HG03135 (cell line): ENCODE measurements around the gene ARHGEF7.

Source experiments
- ATAC-seq: cut with Tn5 transposase; IDR thresholded peaks from one replicate; pipeline ENCODE4 v1.9.1; 2021; ENCODE audit warnings: mild to moderate bottlenecking, moderate library complexity; ENCODE audit not compliant: unreplicated experiment

ARHGEF7 gene

DNA sequence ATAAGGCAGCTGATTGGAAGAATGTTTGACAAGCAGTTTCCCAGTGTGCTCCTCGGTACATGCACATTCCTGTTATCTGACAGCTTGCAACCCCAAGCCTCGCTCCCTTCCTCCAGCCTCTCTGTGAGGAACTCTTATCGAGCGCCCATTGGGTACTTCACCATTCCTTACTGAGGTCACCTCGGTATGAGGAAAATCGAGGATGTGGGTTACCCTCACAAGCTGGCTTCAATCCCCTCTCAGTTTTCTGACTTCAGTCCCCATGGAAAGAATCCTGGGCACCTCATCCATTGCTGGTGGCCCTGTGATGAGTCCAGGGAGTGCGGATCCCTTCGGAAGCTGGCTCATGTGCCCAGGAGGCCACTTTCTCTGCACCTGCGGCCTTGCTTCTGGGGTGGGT, 222.6 kb downstream of the ARHGEF7 start:
- ATAC-seq = no peak

DNA sequence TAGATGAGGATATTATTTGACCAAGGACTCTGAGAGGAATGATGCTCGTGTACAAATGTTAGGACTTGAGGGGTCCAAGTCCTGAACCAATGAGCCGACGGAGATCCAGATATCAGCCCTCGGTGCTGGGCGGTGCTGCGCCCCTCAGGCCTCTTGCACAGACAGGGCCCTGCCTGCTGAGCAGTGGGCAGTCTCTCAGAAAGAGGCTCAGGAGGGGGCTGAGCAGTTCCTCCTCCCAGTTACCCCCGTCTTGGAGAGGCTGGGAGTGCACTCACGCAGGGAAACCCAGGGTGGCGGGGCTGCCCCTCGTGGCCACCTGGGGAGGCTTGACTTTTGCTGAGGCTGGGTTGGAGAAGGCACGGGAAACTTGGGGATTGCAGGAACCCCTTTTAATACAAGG, 223.7 kb downstream of the ARHGEF7 start:
- ATAC-seq = no peak

DNA sequence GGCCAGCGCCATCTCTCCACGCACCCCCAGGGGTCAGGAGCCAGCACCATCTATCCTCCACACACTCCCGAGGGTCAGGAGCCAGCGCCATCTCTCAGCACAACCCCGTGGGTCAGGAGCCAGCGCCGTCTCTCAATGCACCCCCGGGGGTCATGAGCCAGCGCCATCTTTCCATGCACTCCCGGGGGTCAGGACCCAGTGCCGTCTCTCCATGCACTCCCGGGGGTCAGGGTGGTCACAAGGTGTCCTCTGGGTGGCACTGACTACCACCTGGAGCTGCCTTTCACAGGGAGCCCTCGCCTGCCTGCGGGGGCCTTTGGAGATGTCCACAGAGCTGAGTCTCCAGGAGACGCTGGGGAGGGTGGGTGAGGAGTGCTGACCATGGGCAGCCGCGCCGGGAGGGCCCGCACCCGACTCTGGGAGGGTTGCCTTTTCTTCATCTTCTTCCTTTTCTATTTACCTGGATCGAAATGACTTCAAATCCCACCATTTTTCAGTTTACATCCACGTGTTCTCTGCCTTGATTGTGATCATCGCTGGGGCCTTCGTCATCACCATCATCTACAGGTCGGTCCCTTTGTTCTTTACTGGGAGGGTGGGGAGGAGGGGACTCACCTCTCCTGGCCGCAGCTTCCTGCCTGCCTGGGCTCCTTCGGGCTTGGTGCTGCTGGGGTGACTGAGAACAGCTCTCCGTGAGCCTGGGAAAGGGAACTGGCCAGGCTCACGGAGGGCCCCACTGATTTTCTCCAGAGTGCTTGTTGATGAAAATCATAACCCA, 224.4 kb downstream of the ARHGEF7 start:
- ATAC-seq = no peak

DNA sequence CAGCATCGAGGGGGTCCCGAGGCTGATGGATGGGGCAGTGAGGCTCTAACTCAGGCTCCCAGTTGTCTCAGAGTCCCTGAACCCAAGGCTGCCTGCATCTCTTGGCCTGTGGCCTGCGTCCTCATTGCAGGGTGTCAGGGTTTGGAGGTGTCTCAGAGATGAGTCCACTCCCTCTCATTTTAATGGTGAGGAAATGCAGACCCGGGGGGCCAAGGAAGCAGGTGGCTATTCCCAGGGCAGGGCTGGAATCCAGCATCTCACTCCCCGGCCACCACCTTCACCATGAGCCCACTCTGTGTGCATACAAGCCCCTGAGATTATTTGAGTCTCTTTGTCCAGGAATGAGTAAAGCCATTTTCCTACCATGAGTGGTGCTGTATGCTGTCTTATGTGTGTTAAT, 226.8 kb downstream of the ARHGEF7 start:
- ATAC-seq = no peak

DNA sequence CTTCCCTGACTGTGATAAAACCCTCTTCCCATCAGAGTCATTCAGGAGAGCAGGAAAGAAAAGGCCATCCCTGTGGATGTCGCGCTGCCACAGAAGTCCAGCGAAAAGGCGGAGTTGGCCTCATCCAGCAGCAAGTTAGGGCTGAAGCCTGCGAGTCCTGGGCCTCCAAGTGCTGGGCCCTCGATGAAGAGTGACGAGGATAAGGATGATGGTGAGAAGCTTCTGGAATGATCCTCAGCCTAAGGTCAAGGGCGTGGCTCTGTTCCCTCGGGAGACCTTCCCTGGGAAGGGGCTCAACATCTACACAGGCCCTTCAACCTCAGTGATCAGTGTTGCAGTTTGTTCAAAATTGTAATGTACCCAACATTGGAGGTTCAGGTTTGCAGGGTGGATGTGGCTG, 227.6 kb downstream of the ARHGEF7 start:
- no peak for ATAC-seq

DNA sequence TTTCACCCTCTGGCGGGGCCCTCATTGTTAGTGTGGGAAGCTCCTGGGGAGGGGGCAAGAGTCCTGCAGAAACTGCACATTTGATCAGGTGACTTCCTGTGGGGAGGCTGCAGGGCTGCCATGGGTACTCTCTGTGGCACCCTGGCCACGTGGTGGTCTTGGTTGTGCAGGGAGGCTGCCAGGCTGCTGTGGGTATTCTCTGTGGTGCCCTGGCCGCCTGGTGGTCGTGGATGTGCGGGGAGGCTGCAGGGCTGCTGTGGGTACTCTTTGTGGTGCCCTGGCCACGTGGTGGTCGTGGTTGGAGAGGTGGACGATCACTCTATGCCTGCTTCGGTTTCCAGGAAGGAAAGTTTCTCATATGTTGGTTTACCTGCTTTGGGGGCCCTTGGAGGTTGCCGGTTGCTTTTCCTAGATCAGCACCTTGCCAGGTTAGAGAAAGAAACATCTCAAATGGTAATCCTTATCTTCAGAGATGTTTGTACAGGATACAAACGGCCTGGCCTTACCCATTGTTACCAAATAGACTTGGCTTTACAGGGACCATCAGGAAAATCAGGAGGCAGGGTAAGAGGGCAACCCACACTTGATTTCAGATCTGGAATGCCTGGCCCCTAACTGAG, 228.2 kb downstream of the ARHGEF7 start:
- ATAC-seq = no peak

DNA sequence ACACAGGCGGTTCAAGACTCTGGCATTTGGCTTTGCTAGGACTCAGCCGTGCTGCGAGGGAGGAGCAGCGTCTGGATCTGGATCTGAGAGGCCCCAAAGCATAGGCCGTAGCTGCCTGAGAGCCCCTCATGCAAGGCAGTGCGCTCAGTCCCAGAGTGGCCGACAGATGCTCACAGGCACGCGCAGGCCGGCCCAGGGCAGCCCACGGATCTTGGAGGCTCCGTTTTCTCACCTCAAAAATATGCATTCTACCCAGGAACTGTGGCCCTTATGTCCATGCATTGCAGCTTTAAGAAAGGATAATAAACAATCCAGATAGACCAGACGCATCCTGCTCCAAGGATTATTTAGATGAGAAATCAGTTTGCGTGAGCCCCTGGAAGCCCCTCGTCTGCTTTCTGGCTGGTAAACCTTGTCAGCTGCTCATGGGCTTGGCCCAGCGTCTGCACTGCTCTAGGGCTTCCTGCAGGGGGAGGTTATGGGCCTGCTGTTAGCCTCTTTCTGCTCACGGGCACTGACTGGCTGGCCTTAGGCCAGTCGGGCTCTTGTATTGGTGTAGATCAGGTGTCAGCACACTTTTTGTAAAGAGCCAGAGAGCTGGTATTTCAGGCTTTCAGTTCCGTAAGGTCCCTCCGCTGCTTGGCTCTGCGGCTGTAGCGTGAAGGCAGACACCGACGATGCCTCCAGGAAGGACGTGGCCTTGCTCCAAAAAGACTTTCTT, 229.5 kb downstream of the ARHGEF7 start:
- ATAC-seq = no peak

DNA sequence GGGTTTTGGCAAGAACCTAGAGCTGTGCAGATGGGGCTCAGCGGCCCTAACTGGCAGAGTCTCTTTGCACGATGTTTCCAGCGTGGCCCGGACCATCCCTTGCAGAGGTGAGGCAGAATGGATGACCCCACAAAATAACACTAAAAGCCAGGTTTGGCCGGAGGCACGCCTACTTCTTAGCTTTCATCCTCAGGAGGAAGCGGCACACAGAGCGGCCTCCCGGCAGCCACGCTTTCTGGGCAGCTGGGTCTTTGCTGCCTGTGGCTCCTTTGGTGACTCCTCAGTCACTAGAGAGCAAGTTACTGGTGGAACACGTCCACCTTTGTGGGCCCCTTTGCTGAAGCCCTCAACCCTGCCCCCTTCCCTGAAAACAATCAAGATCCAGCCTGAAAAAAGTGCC, 230.6 kb downstream of the ARHGEF7 start:
- no peak for ATAC-seq

DNA sequence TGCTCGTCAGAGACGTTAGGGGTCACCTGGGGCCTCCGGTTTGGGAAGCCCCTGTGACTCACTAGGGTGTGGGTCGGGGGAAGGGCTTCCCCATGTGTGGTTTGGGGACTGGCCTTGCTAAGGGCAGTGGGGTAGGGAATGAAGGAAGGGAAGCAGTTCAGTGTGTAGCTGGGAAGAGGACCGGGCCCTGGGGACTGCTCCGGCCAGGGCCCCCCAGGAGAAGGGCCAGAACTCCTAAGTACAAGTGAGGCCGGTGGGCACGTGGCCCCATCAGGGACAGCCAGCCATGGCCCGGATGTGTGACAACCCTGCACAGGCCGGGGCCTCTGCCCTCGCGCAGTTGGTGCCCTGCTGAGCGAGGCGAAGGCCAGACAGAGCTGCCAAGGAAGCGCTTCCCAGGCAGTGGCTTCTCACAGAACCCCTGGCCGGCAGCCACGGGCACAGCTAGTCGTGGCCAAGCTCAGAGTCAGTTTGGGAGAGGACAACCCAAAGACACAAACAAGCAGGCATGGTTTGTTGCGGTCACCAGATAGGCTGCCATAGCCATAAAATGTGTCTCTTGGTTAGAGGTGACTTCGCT, 231.1 kb downstream of the ARHGEF7 start:
- ATAC-seq = no peak

DNA sequence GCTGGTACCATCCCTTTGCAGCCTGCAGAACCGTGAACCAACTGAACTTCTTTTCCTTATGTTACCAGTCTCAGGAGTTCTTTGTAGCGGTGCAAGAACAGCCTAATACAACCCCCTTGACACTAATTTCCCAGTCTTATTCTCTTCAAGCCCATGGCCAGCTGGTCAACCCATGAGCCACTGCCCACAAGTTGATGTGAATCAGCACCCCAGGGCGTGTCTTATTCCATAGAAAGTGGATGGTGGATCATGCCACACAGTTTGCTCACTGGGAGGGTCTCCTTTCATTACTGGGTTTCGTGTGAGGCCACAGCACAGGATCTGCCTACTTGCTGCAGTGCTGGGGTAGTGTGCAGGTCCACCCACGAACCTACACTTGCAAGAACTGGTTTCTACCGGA, 232.3 kb downstream of the ARHGEF7 start:
- no peak for ATAC-seq

DNA sequence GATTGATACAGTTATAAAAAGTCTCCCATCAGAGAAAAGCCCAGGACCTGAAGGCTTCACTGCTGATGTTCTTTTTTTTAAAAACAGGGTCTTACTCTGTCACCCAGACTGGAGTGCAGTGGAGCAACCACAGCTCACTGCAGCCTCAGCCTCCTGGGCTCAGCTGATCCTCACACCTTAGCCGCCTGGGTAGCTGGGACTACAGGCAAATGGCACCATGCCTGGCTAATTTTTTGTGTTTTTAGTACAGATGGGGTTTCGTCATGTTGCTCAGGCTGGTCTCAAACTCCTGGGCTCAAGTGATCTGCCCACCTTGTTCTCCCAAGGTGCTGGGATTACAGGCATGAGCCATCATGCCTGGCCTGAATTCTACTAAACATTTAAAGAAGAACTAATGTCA, 238.4 kb downstream of the ARHGEF7 start:
- no peak for ATAC-seq

DNA sequence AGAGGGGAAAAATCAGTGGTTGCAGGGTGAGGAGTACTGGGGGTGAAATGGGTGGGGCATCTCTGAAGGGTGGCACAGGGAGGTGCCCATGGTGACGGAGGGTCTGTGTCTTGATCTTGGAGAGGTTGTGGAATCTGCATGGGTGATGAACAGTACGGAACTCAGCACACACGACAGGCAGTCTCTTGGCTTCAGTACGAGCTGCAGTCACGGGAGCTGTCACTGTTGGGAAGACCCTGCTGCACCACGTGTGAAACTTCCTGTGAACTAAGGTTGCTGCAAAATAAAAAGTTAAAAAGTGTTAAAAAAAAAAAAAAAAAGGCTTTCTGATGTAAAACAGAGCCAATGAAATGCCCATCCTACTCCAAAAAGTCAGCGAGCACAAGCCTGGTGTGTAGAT, 239.7 kb downstream of the ARHGEF7 start:
- no peak for ATAC-seq
